ENCODE measurements around the gene EFCAB5.
A peak's percentile ranks its signal among the peaks of the same experiment; 100 is the strongest.

DNA sequence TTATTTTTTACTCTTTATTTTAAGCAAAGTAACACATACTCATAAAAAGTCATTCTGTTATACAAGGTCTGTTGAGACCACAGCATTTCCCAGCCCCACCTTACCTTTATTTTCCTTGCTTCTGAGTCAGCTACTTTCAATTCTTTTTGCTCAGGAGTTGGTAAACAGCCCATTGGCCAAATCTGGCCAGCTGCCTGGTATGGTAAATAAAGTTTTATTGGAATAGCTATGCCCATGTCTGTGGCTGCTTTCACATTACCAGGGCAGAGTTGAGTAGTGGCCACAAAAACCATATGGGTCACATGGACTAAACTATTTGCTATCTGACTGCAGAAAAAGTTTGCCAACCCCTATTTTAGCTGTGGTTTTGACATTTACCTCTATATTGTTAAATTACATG is 171.8 kb downstream of the EFCAB5 start:
- TF ChIP-seq CTCF (IDR thresholded peaks at IDR 0.05), result no peak
- TF ChIP-seq POLR2AphosphoS5 (IDR thresholded peaks at IDR 0.05; ENCODE audit: low read depth, low read length), result peak; percentile 49; the same call in 1 of the 2 replicates
